CD14-positive monocyte (primary cell): ENCODE results near the gene DDI2. TPM values are rescaled to one million over a fixed set of nuclear protein-coding genes. Genes with fewer than 3 reads are reported as not detected.

ENCODE experiments used
- DNase-seq, 3 donors: peaks; one replicate each; pipeline ENCODE4 v3.0.0-alpha.2; 2011 to 2022
- H2AFZ ChIP-seq: 2 replicates; pipeline ENCODE4 v1.6.0; 2012; ENCODE audit warnings: mild to moderate bottlenecking, low read depth, low read length, inconsistent platforms; ENCODE audit not compliant: insufficient read depth, poor library complexity, severe bottlenecking
- H3K27ac ChIP-seq, 2 donors: 1 replicate in 1 of 2; 2 replicates in 1 of 2; pipeline ENCODE4 v1.5.1; 2012 to 2013; ENCODE audit warnings: low read length in 2 of 2, control low read depth in 1 of 2, inconsistent platforms in 1 of 2, low read depth in 1 of 2, mild to moderate bottlenecking in 1 of 2
- H3K27me3 ChIP-seq, 2 donors: one replicate each; pipeline versions ENCODE4 v1.6.0 to v1.6.1; 2011 to 2013; ENCODE audit warnings: low read length in 2 of 2; ENCODE audit not compliant: control insufficient read depth in 2 of 2, insufficient read depth in 2 of 2
- H3K36me3 ChIP-seq, 2 donors: replicated peaks in 1 of 2; 1 replicate in 1 of 2; 2 replicates in 1 of 2; pipeline versions ENCODE4 v1.5.1 to v1.6.1; 2012 to 2013; ENCODE audit warnings: low read length in 2 of 2, control low read depth in 1 of 2, inconsistent platforms in 1 of 2, mild to moderate bottlenecking in 1 of 2; ENCODE audit not compliant: insufficient read depth in 2 of 2, control insufficient read depth in 1 of 2
- H3K4me1 ChIP-seq, 2 donors: 1 replicate in 1 of 2; 2 replicates in 1 of 2; pipeline versions ENCODE4 v1.5.1 to v1.6.1; 2012 to 2013; ENCODE audit warnings: low read length in 2 of 2, control low read depth in 1 of 2, inconsistent platforms in 1 of 2, mild to moderate bottlenecking in 1 of 2, moderate library complexity in 1 of 2; ENCODE audit not compliant: insufficient read depth in 2 of 2, control insufficient read depth in 1 of 2
- H3K4me2 ChIP-seq: replicated peaks from 2 replicates; pipeline ENCODE3; 2012; ENCODE audit warnings: low read length, moderate library complexity, mild to moderate bottlenecking; ENCODE audit not compliant: poor library complexity, severe bottlenecking; ENCODE audit errors: extremely low read depth
- H3K4me3 ChIP-seq, 3 experiments: fragments of 200-600 bp in 1 of 3; sonication (generic) in 1 of 3; replicated peaks in 1 of 3; 1 replicate in 2 of 3; 2 replicates in 1 of 3; pipeline ENCODE4 v1.5.1; 2011 to 2013; ENCODE audit warnings: low read length in 3 of 3, mild to moderate bottlenecking in 3 of 3, control low read depth in 2 of 3, low read depth in 2 of 3, inconsistent platforms in 1 of 3, moderate library complexity in 1 of 3
- H3K79me2 ChIP-seq: 2 replicates; pipeline ENCODE4 v1.6.0; 2012; ENCODE audit warnings: mild to moderate bottlenecking, control low read depth, inconsistent platforms, low read length, moderate library complexity; ENCODE audit not compliant: insufficient read depth
- H3K9ac ChIP-seq: 2 replicates; pipeline ENCODE4 v1.6.0; 2017; ENCODE audit warnings: low read length, mild to moderate bottlenecking; ENCODE audit not compliant: insufficient read depth, poor library complexity, severe bottlenecking
- H3K9me3 ChIP-seq, 2 donors: replicated peaks in 1 of 2; 1 replicate in 1 of 2; 2 replicates in 1 of 2; pipeline versions ENCODE4 v1.5.1 to v1.6.1; 2012 to 2013; ENCODE audit warnings: low read length in 2 of 2, control low read depth in 1 of 2; ENCODE audit not compliant: control insufficient read depth in 1 of 2, insufficient read depth in 1 of 2
- H4K20me1 ChIP-seq: 2 replicates; pipeline ENCODE4 v1.6.0; 2012; ENCODE audit warnings: mild to moderate bottlenecking, low read length, control low read depth, moderate library complexity; ENCODE audit not compliant: insufficient read depth
- H3K27ac Mint-ChIP-seq, 7 donors: one replicate each; pipeline ENCODE4 v1.8.0; 2020; ENCODE audit warnings: mild to moderate bottlenecking in 7 of 7, mixed read lengths in 7 of 7, moderate library complexity in 6 of 7, inconsistent platforms in 2 of 7
- H3K27me3 Mint-ChIP-seq, 3 donors: one replicate each; pipeline ENCODE4 v1.8.0; 2021 to 2022; ENCODE audit warnings: low read depth in 3 of 3, mild to moderate bottlenecking in 3 of 3, mixed read lengths in 3 of 3, moderate library complexity in 3 of 3, inconsistent platforms in 1 of 3
- H3K36me3 Mint-ChIP-seq, 2 donors: one replicate each; pipeline ENCODE4 v1.8.0; 2020; ENCODE audit warnings: mixed read lengths in 2 of 2, inconsistent platforms in 1 of 2, mild to moderate bottlenecking in 1 of 2
- H3K4me1 Mint-ChIP-seq: one replicate; pipeline ENCODE4 v1.8.0; 2020; ENCODE audit warnings: mild to moderate bottlenecking, mixed read lengths
- H3K4me3 Mint-ChIP-seq, 2 donors: one replicate each; pipeline ENCODE4 v1.8.0; 2020; ENCODE audit warnings: mild to moderate bottlenecking in 2 of 2, mixed read lengths in 2 of 2, moderate library complexity in 1 of 2
- H3K9me3 Mint-ChIP-seq, 7 donors: one replicate each; pipeline ENCODE4 v1.8.0; 2020 to 2022; ENCODE audit warnings: mixed read lengths in 7 of 7, mild to moderate bottlenecking in 6 of 7, moderate library complexity in 6 of 7, inconsistent platforms in 2 of 7
- CTCF ChIP-seq: fragments of 200-600 bp; IDR thresholded peaks from one replicate; pipeline ENCODE4 v1.8.0; 2022; ENCODE audit warnings: antibody characterized with exemption, mild to moderate bottlenecking
- WGBS: methylation state at CpG from one replicate; pipeline ENCODE4 v1.1.5; 2013; ENCODE audit warnings: missing lambda C conversion rate; ENCODE audit not compliant: insufficient coverage; 5-methylcytosine and 5-hydroxymethylcytosine counted together
- intact Hi-C, 2 donors: fragments of 100-400 bp; cut with micrococcal nuclease; formaldehyde crosslinking; loops; one replicate each; pipeline versions ENCODE4 v1.15.0 to v1.15.1; 2023
- polyA plus RNA-seq, 3 donors: library from polyadenylated mRNA; depleted of rRNA in 1 of 3; unstranded in 2 of 3; stranded (reverse) in 1 of 3; fragments of 300-500 nt in 2 of 3; fragments of >200 nt in 1 of 3; fragmentation: Illumina TruSeq in 2 of 3; gene quantifications; 1 replicate in 2 of 3; 2 replicates in 1 of 3; pipeline ENCODE4 v1.2.3, GENCODE V29; 2012 to 2021

DDI2 gene
- polyA plus RNA-seq, 3 donors, result 2.5 to 5.4 (median 3.2) TPM

GRCh38 chr1:15681349-15682292, 64.4 kb downstream of the DDI2 start:
- Histone ChIP-seq H3K79me2 (peaks cover 29% of the 10 kb centered on the region), H3K4me1 (peaks cover 54 to 56% of the 10 kb centered on the region in 2 donors), H3K36me3 (no peaks in the 10 kb centered on the region), H3K27me3 (no peaks in the 10 kb centered on the region), H2AFZ (no peak overlapping the region), H4K20me1 (peaks cover 18% of the 10 kb centered on the region), H3K4me2 (no peak overlapping the region), H3K9ac (no peak overlapping the region), H3K9me3 (no peaks in the 10 kb centered on the region), H3K4me3 (no peak overlapping the region), H3K27ac (peak overlapping the region; percentile 76 to 79)
- peaks cover 0 to 5% (median 1%) of the 10 kb centered on the region in 3 donors for H3K27me3 Mint-ChIP-seq
- no peak overlapping the region for H3K4me3 Mint-ChIP-seq
- peaks cover 58% of the 10 kb centered on the region for H3K4me1 Mint-ChIP-seq
- peaks cover 0 to under 1% of the 10 kb centered on the region in 2 donors for H3K36me3 Mint-ChIP-seq
- intact Hi-C loops, result loop anchor here (5.0 kb wide), 1 partner anchor 64 kb away; the partner anchor contains the start of gene DDI2 (in 2 of the 2)
- TF ChIP-seq CTCF, result no peak
- peak overlapping the region; percentile 89 to 95 (median 93) for H3K27ac Mint-ChIP-seq
- DNase-seq, result no peak
- H3K9me3 Mint-ChIP-seq, result peaks cover 0 to 7% (median 0%) of the 10 kb centered on the region in 7 donors
- WGBS, result 100% methylated on average over 7 of the region's 12 CpGs

GRCh38 chr1:15682936-15683341, 65.7 kb downstream of the DDI2 start:
- peaks cover 0 to 1% of the 10 kb centered on the region in 2 donors for H3K36me3 ChIP-seq
- peaks cover 58 to 62% of the 10 kb centered on the region in 2 donors for H3K4me1 ChIP-seq
- Mint-ChIP-seq H3K27me3 (peaks cover 0 to 5% (median 0%) of the 10 kb centered on the region in 3 donors), H3K4me3 (peak overlapping the region; percentile 63 to 73), H3K36me3 (peaks cover 4 to 8% of the 10 kb centered on the region in 2 donors), H3K9me3 (peaks cover 0 to 7% (median 0%) of the 10 kb centered on the region in 7 donors), H3K27ac (peak overlapping the region; percentile 89 to 95 (median 92)), H3K4me1 (peaks cover 69% of the 10 kb centered on the region)
- TF ChIP-seq CTCF, result no peak
- peaks cover 30% of the 10 kb centered on the region for H4K20me1 ChIP-seq
- no peaks in the 10 kb centered on the region for H3K27me3 ChIP-seq
- no peaks in the 10 kb centered on the region for H3K9me3 ChIP-seq
- intact Hi-C loops, result loop anchor here (5.0 kb wide), 1 partner anchor 66 kb away; the partner anchor contains the start of gene DDI2 (in 2 of the 2)
- 94% methylated on average over 4 of the region's 4 CpGs for WGBS
- no peak for DNase-seq
- peak overlapping the region in 1 of 3 experiments; percentile 82 for H3K4me3 ChIP-seq
- H2AFZ ChIP-seq, result no peak overlapping the region
- H3K4me2 ChIP-seq, result peak overlapping the region; percentile 86
- peak overlapping the region; percentile 97 for H3K9ac ChIP-seq
- H3K79me2 ChIP-seq, result peaks cover 42% of the 10 kb centered on the region
- peak overlapping the region; percentile 79 to 97 for H3K27ac ChIP-seq
